H9 (cell line): ENCODE data around the gene GPR183. TPM values are rescaled to one million over a fixed set of nuclear protein-coding genes. Genes with fewer than 3 reads are reported as not detected.

Experiments used
- DNase-seq: peaks from one replicate; pipeline ENCODE4 v3.0.0-alpha.2; 2017
- H2AFZ ChIP-seq: one replicate; pipeline ENCODE4 v1.6.1; 2013; ENCODE audit warnings: mild to moderate bottlenecking, low read length, control low read depth, moderate library complexity
- H2AK5ac ChIP-seq: 2 replicates; pipeline ENCODE4 v1.6.1; 2013; ENCODE audit warnings: low read length, control low read depth, mixed read lengths; ENCODE audit not compliant: insufficient read length
- H2BK120ac ChIP-seq: one replicate; pipeline ENCODE4 v1.6.1; 2013; ENCODE audit warnings: low read depth, mild to moderate bottlenecking, low read length, control low read depth, inconsistent platforms; ENCODE audit not compliant: poor library complexity, severe bottlenecking
- H2BK12ac ChIP-seq: 2 replicates; pipeline ENCODE4 v1.6.1; 2013; ENCODE audit warnings: low read length, control low read depth, mixed read lengths, low read depth; ENCODE audit not compliant: insufficient read length
- H2BK15ac ChIP-seq: 2 replicates; pipeline ENCODE4 v1.6.1; 2013; ENCODE audit warnings: low read depth, low read length, control low read depth
- H2BK20ac ChIP-seq: one replicate; pipeline ENCODE4 v1.6.1; 2013; ENCODE audit warnings: low read depth, mild to moderate bottlenecking, low read length, control low read depth, inconsistent platforms; ENCODE audit not compliant: poor library complexity, severe bottlenecking
- H2BK5ac ChIP-seq: 2 replicates; pipeline ENCODE4 v1.6.1; 2013; ENCODE audit warnings: low read length, control low read depth, mixed read lengths; ENCODE audit not compliant: insufficient read length
- H3K14ac ChIP-seq: 2 replicates; pipeline ENCODE4 v1.6.1; 2013; ENCODE audit warnings: low read length, control low read depth; ENCODE audit not compliant: insufficient read depth
- H3K18ac ChIP-seq: 2 replicates; pipeline ENCODE4 v1.6.1; 2013; ENCODE audit warnings: low read depth, mild to moderate bottlenecking, mixed read lengths, low read length, control low read depth; ENCODE audit not compliant: insufficient read length
- H3K23ac ChIP-seq: 2 replicates; pipeline ENCODE4 v1.6.1; 2013; ENCODE audit warnings: low read length, control low read depth, mixed read lengths, low read depth; ENCODE audit not compliant: insufficient read length
- H3K23me2 ChIP-seq: 2 replicates; pipeline ENCODE4 v1.6.1; 2013; ENCODE audit warnings: low read depth, mild to moderate bottlenecking, mixed read lengths, low read length, control low read depth; ENCODE audit not compliant: insufficient read length, poor library complexity, severe bottlenecking
- H3K27ac ChIP-seq: 2 replicates; pipeline ENCODE4 v1.5.1; 2013; ENCODE audit warnings: low read length, control low read depth, mixed read lengths, low read depth; ENCODE audit not compliant: insufficient read length
- H3K27me3 ChIP-seq: 2 replicates; pipeline ENCODE4 v1.6.1; 2013; ENCODE audit warnings: low read length, control low read depth, inconsistent platforms; ENCODE audit not compliant: insufficient read depth
- H3K4ac ChIP-seq: 2 replicates; pipeline ENCODE4 v1.6.1; 2013; ENCODE audit warnings: low read depth, mild to moderate bottlenecking, control low read depth, inconsistent platforms, low read length, moderate library complexity
- H3K4me1 ChIP-seq: 2 replicates; pipeline ENCODE4 v1.6.1; 2013; ENCODE audit warnings: low read length, control low read depth, inconsistent platforms; ENCODE audit not compliant: insufficient read depth
- H3K4me2 ChIP-seq: 2 replicates; pipeline ENCODE4 v1.6.1; 2013; ENCODE audit warnings: low read length, control low read depth, mixed read lengths; ENCODE audit not compliant: insufficient read length, insufficient read depth
- H3K56ac ChIP-seq: 2 replicates; pipeline ENCODE4 v1.6.1; 2013; ENCODE audit warnings: low read depth, mild to moderate bottlenecking, mixed read lengths, low read length, control low read depth; ENCODE audit not compliant: insufficient read length
- H3K79me1 ChIP-seq: 2 replicates; pipeline ENCODE4 v1.6.1; 2013; ENCODE audit warnings: low read depth, mild to moderate bottlenecking, moderate library complexity, low read length, control low read depth, inconsistent platforms; ENCODE audit not compliant: insufficient read depth, poor library complexity, severe bottlenecking
- H3K79me2 ChIP-seq: 2 replicates; pipeline ENCODE4 v1.6.1; 2013; ENCODE audit warnings: low read length, control low read depth, inconsistent platforms; ENCODE audit not compliant: insufficient read depth
- H3K9ac ChIP-seq: 2 replicates; pipeline ENCODE4 v1.6.1; 2013; ENCODE audit warnings: low read length, control low read depth, mixed read lengths; ENCODE audit not compliant: insufficient read length; ENCODE audit errors: extremely low read depth
- H3K9me3 ChIP-seq: one replicate; pipeline ENCODE4 v1.6.1; 2013; ENCODE audit warnings: low read depth, low read length, inconsistent platforms; ENCODE audit not compliant: control insufficient read depth
- H3T11ph ChIP-seq: one replicate; pipeline ENCODE4 v1.6.1; 2013; ENCODE audit warnings: mild to moderate bottlenecking, low read length, control low read depth, inconsistent platforms
- H4K20me1 ChIP-seq: one replicate; pipeline ENCODE4 v1.6.1; 2013; ENCODE audit not compliant: control insufficient read depth, insufficient read length, insufficient read depth
- H4K5ac ChIP-seq: 2 replicates; pipeline ENCODE4 v1.6.1; 2013; ENCODE audit warnings: low read depth, mild to moderate bottlenecking, mixed read lengths, low read length, control low read depth; ENCODE audit not compliant: insufficient read length
- H4K8ac ChIP-seq: replicated peaks from 2 replicates; pipeline ENCODE4 v1.6.1; 2013; ENCODE audit warnings: low read length, control low read depth, mixed read lengths, low read depth; ENCODE audit not compliant: insufficient read length
- H4K91ac ChIP-seq: 2 replicates; pipeline ENCODE4 v1.6.1; 2013; ENCODE audit warnings: low read depth, mild to moderate bottlenecking, moderate library complexity, mixed read lengths, low read length, control low read depth; ENCODE audit not compliant: insufficient read length
- H3K27ac Mint-ChIP-seq, 3 experiments: 2 replicates in 2 of 3; 3 replicates in 1 of 3; pipeline ENCODE4 v1.8.0; 2020 to 2021; ENCODE audit warnings: mixed read lengths in 3 of 3, mild to moderate bottlenecking in 1 of 3, moderate library complexity in 1 of 3
- H3K27me3 Mint-ChIP-seq: 2 replicates; pipeline ENCODE4 v1.8.0; 2021; ENCODE audit warnings: low read depth, mild to moderate bottlenecking, moderate library complexity, mixed read lengths
- H3K36me3 Mint-ChIP-seq, 3 experiments: 2 replicates in 2 of 3; 3 replicates in 1 of 3; pipeline ENCODE4 v1.8.0; 2020 to 2021; ENCODE audit warnings: low read depth in 3 of 3, mixed read lengths in 3 of 3; ENCODE audit not compliant: insufficient read depth in 1 of 3
- H3K4me1 Mint-ChIP-seq, 2 experiments: 2 replicates each; pipeline ENCODE4 v1.8.0; 2020; ENCODE audit warnings: mixed read lengths in 2 of 2
- H3K4me3 Mint-ChIP-seq, 2 experiments: 2 replicates in 1 of 2; 3 replicates in 1 of 2; pipeline ENCODE4 v1.8.0; 2020 to 2021; ENCODE audit warnings: mild to moderate bottlenecking in 2 of 2, mixed read lengths in 2 of 2, moderate library complexity in 1 of 2
- H3K9me3 Mint-ChIP-seq, 2 experiments: 2 replicates in 1 of 2; 3 replicates in 1 of 2; pipeline ENCODE4 v1.8.0; 2020; ENCODE audit warnings: mild to moderate bottlenecking in 2 of 2, mixed read lengths in 2 of 2, moderate library complexity in 1 of 2
- CTCF ChIP-seq: fragments of 200-600 bp; sonication (generic); conservative IDR thresholded peaks from 3 replicates; pipeline ENCODE4 v1.8.0; 2021; ENCODE audit warnings: antibody characterized with exemption, mild to moderate bottlenecking
- WGBS: extraction: QIAGEN DNeasy Blood & Tissue Kit; methylation state at CpG from one replicate; pipeline ENCODE4 v1.1.7; 2013; ENCODE audit warnings: missing lambda C conversion rate, low lambda C conversion rate, mixed read lengths; ENCODE audit not compliant: insufficient read length; ENCODE audit errors: extremely low coverage; 5-methylcytosine and 5-hydroxymethylcytosine counted together
- total RNA-seq: library from RNA; stranded (reverse); gene quantifications from 2 replicates; pipeline ENCODE4 v1.2.1, GENCODE V29; 2021

GPR183 gene
- total RNA-seq, 1 experiment from 2014 or later = not detected

- H3K27ac ChIP-seq = no peak overlapping the region
These were observed 52.4 kb downstream of the GPR183 start for GRCh38 chr13:99254830-99255229.

More at GRCh38 chr13:99254830-99255229, 52.4 kb downstream of the GPR183 start:
- H3K4me1 ChIP-seq = no peaks in the 10 kb centered on the region
- H3K56ac ChIP-seq = no peak overlapping the region
- peaks cover 12 to 18% of the 10 kb centered on the region in 2 experiments for H3K4me1 Mint-ChIP-seq
- no peak overlapping the region for H2BK15ac ChIP-seq
- H3K9me3 Mint-ChIP-seq = no peaks in the 10 kb centered on the region
- H4K91ac ChIP-seq = no peak overlapping the region
- H3K9me3 ChIP-seq = no peaks in the 10 kb centered on the region
- WGBS = no CpG with 5 or more reads among the region's 14 CpGs
- no peak overlapping the region for H3K4ac ChIP-seq
- H3K18ac ChIP-seq = no peak overlapping the region
- no peak overlapping the region for H3K4me2 ChIP-seq
- no peak overlapping the region for H2BK5ac ChIP-seq
- no peaks in the 10 kb centered on the region for H3K79me1 ChIP-seq
- no peak overlapping the region for H2AFZ ChIP-seq
- H2BK20ac ChIP-seq = no peak overlapping the region
- H3K36me3 Mint-ChIP-seq = peaks cover under 1 to 11% (median 8%) of the 10 kb centered on the region in 3 experiments; a peak in 5 of 7 replicates
- peak overlapping the region in 1 of 3 experiments; percentile 2; a peak in 1 of 7 replicates for H3K27ac Mint-ChIP-seq
- H3K9ac ChIP-seq = no peak overlapping the region
- no peak overlapping the region for H3K14ac ChIP-seq
- H4K20me1 ChIP-seq = peaks cover 2% of the 10 kb centered on the region
- no peak overlapping the region for H2AK5ac ChIP-seq
- H3K23ac ChIP-seq = no peak overlapping the region
- H3K27me3 ChIP-seq = no peaks in the 10 kb centered on the region
- no peak overlapping the region for H2BK120ac ChIP-seq
- H3K27me3 Mint-ChIP-seq = no peaks in the 10 kb centered on the region
- no peaks in the 10 kb centered on the region for H3K23me2 ChIP-seq
- no peak for TF ChIP-seq CTCF
- no peak overlapping the region for H4K5ac ChIP-seq
- no peak overlapping the region for H2BK12ac ChIP-seq
- H3K79me2 ChIP-seq = no peaks in the 10 kb centered on the region
- H4K8ac ChIP-seq = no peak overlapping the region
- no peak overlapping the region for H3T11ph ChIP-seq
- H3K4me3 Mint-ChIP-seq = no peak overlapping the region
- DNase-seq = no peak
